Mesenchymal stem cell (in vitro differentiated cells and primary cell): Measurements from ENCODE around the gene NQO1.

ENCODE experiments used
- DNase-seq: peaks from one replicate; pipeline ENCODE4 v3.0.0-alpha.2; 2013
- H2AFZ ChIP-seq: one replicate; pipeline ENCODE4 v1.6.1; 2013; ENCODE audit warnings: low read depth, mild to moderate bottlenecking, control low read depth, inconsistent platforms, low read length, moderate library complexity
- H2AK5ac ChIP-seq: 2 replicates; pipeline ENCODE4 v1.6.1; 2013; ENCODE audit warnings: low read length, moderate library complexity, mild to moderate bottlenecking, inconsistent platforms; ENCODE audit not compliant: severe bottlenecking
- H2BK120ac ChIP-seq: one replicate; pipeline ENCODE4 v1.6.1; 2013; ENCODE audit warnings: low read depth, mild to moderate bottlenecking, inconsistent platforms, low read length, moderate library complexity
- H2BK12ac ChIP-seq, 2 experiments: one replicate each; pipeline ENCODE4 v1.6.1; 2013; ENCODE audit warnings: inconsistent platforms in 2 of 2, low read length in 2 of 2, mild to moderate bottlenecking in 2 of 2, moderate library complexity in 2 of 2, control low read depth in 1 of 2
- H2BK15ac ChIP-seq: one replicate; pipeline ENCODE4 v1.6.1; 2013; ENCODE audit warnings: mild to moderate bottlenecking, low read depth, inconsistent platforms; ENCODE audit not compliant: poor library complexity, severe bottlenecking
- H2BK5ac ChIP-seq: 2 replicates; pipeline ENCODE4 v1.6.1; 2013; ENCODE audit warnings: low read depth, mild to moderate bottlenecking, low read length, control low read depth, inconsistent platforms; ENCODE audit not compliant: poor library complexity, severe bottlenecking
- H3K14ac ChIP-seq, 2 experiments: one replicate each; pipeline ENCODE4 v1.6.1; 2013; ENCODE audit warnings: inconsistent platforms in 2 of 2, low read length in 2 of 2, control low read depth in 1 of 2, mild to moderate bottlenecking in 1 of 2, moderate library complexity in 1 of 2
- H3K18ac ChIP-seq, 2 experiments: one replicate each; pipeline ENCODE4 v1.6.1; 2013; ENCODE audit warnings: inconsistent platforms in 2 of 2, low read length in 2 of 2, control low read depth in 1 of 2, low read depth in 1 of 2, mild to moderate bottlenecking in 1 of 2
- H3K23ac ChIP-seq, 2 experiments: one replicate each; pipeline ENCODE4 v1.6.1; 2013; ENCODE audit warnings: inconsistent platforms in 2 of 2, low read length in 2 of 2, mild to moderate bottlenecking in 2 of 2, moderate library complexity in 2 of 2, control low read depth in 1 of 2
- H3K27ac ChIP-seq: 2 replicates; pipeline ENCODE4 v1.5.1; 2013; ENCODE audit warnings: mild to moderate bottlenecking, moderate library complexity, low read length, control low read depth, inconsistent platforms; ENCODE audit not compliant: poor library complexity, severe bottlenecking
- H3K27me3 ChIP-seq, 2 experiments: 2 replicates each; pipeline versions ENCODE4 v1.6.1 to v1.7.0; 2013; ENCODE audit warnings: low read length in 2 of 2, mild to moderate bottlenecking in 2 of 2, moderate library complexity in 2 of 2, control low read depth in 1 of 2, inconsistent platforms in 1 of 2; ENCODE audit not compliant: control insufficient read depth in 1 of 2, insufficient read depth in 1 of 2
- H3K36me3 ChIP-seq, 2 experiments: 2 replicates each; pipeline versions ENCODE4 v1.6.1 to v1.7.0; 2013; ENCODE audit warnings: low read length in 2 of 2, control low read depth in 1 of 2, inconsistent platforms in 1 of 2, low read depth in 1 of 2, mild to moderate bottlenecking in 1 of 2; ENCODE audit not compliant: insufficient read depth in 2 of 2, control insufficient read depth in 1 of 2
- H3K4ac ChIP-seq, 2 experiments: one replicate each; pipeline ENCODE4 v1.6.1; 2013; ENCODE audit warnings: inconsistent platforms in 2 of 2, low read length in 2 of 2, mild to moderate bottlenecking in 2 of 2, moderate library complexity in 2 of 2, control low read depth in 1 of 2, low read depth in 1 of 2
- H3K4me1 ChIP-seq: 2 replicates; pipeline ENCODE4 v1.6.1; 2013; ENCODE audit warnings: low read depth, low read length, control low read depth; ENCODE audit not compliant: control insufficient read depth, insufficient read depth
- H3K4me2 ChIP-seq: 2 replicates; pipeline ENCODE4 v1.6.1; 2013; ENCODE audit warnings: low read length, mild to moderate bottlenecking, inconsistent platforms; ENCODE audit not compliant: poor library complexity, severe bottlenecking
- H3K4me3 ChIP-seq, 2 experiments: 2 replicates each; pipeline versions ENCODE4 v1.5.1 to v1.7.0; 2013; ENCODE audit warnings: low read length in 2 of 2, mild to moderate bottlenecking in 2 of 2, control low read depth in 1 of 2, low read depth in 1 of 2; ENCODE audit not compliant: insufficient read depth in 1 of 2
- H3K79me1 ChIP-seq: replicated peaks from 2 replicates; pipeline ENCODE4 v1.6.1; 2013; ENCODE audit warnings: mild to moderate bottlenecking, control low read depth, low read length, inconsistent platforms; ENCODE audit not compliant: poor library complexity, severe bottlenecking
- H3K9ac ChIP-seq: 2 replicates; pipeline ENCODE4 v1.7.0; 2013; ENCODE audit warnings: mild to moderate bottlenecking, low read length, moderate library complexity
- H3K9me3 ChIP-seq: 2 replicates; pipeline ENCODE4 v1.7.0; 2013; ENCODE audit warnings: mild to moderate bottlenecking, low read length; ENCODE audit not compliant: control insufficient read depth
- H4K8ac ChIP-seq: one replicate; pipeline ENCODE4 v1.6.1; 2013; ENCODE audit warnings: inconsistent platforms, mild to moderate bottlenecking, low read length, moderate library complexity
- H4K91ac ChIP-seq: one replicate; pipeline ENCODE4 v1.6.1; 2013; ENCODE audit warnings: mild to moderate bottlenecking, low read length, inconsistent platforms
- WGBS: methylation state at CpG from one replicate; pipeline ENCODE4 v1.1.7; 2013; ENCODE audit warnings: mixed read lengths; 5-methylcytosine and 5-hydroxymethylcytosine counted together

Gene NQO1

GRCh38 chr16:69754469-69755310, 28.3 kb upstream of the NQO1 start, which contains the start of gene NOB1:
Gene NOB1 (minus strand): TSS chr16:69754926. CDS start chr16:69754910, 16 bp downstream.
- peak within 1 kb of the TSS; percentile 62 for H3K4me2 ChIP-seq
- H2AK5ac ChIP-seq, result no peak within 1 kb of the TSS
- peak within 1 kb of the TSS; percentile 95 for H4K8ac ChIP-seq
- peaks cover 20 to 26% of the 10 kb centered on the region in 2 experiments for H3K36me3 ChIP-seq
- peak within 1 kb of the TSS; percentile 91 for H3K9ac ChIP-seq
- no peak within 1 kb of the TSS for H2BK120ac ChIP-seq
- DNase-seq, result peak; percentile 96
- under 1% methylated on average over 55 of the region's 58 CpGs for whole genome bisulfite sequencing
- peak within 1 kb of the TSS; percentile 78 to 94 for H3K4me3 ChIP-seq
- H3K79me1 ChIP-seq, result peaks cover 6% of the 10 kb centered on the region
- peak within 1 kb of the TSS; percentile 21 for H2AFZ ChIP-seq
- H3K9me3 ChIP-seq, result no peaks in the 10 kb centered on the region
- H3K27me3 ChIP-seq, result no peaks in the 10 kb centered on the region
- peak within 1 kb of the TSS; percentile 46 to 69 for H3K4ac ChIP-seq
- H3K4me1 ChIP-seq, result peaks cover 2% of the 10 kb centered on the region
- peak within 1 kb of the TSS; percentile 85 for H4K91ac ChIP-seq
- peak within 1 kb of the TSS in 1 of 2 experiments; percentile 46 for H3K23ac ChIP-seq
- H2BK5ac ChIP-seq, result no peak within 1 kb of the TSS
- peak within 1 kb of the TSS; percentile 86 to 90 for H3K18ac ChIP-seq
- H3K27ac ChIP-seq, result peak within 1 kb of the TSS; percentile 13
- peak within 1 kb of the TSS in 1 of 2 experiments; percentile 72 for H3K14ac ChIP-seq
- H2BK15ac ChIP-seq, result no peak within 1 kb of the TSS
- H2BK12ac ChIP-seq, result no peak within 1 kb of the TSS

- no peak for DNase-seq
- peak overlapping the region; percentile 46 to 69 for H3K4ac ChIP-seq
- peak overlapping the region; percentile 86 to 90 for H3K18ac ChIP-seq
- no peaks in the 10 kb centered on the region for H3K27me3 ChIP-seq
- H4K91ac ChIP-seq, result no peak overlapping the region
- H2BK12ac ChIP-seq, result no peak overlapping the region
- no peak overlapping the region for H2BK5ac ChIP-seq
- peak overlapping the region; percentile 78 to 94 for H3K4me3 ChIP-seq
- WGBS, result 14% methylated on average over 4 of the region's 4 CpGs
- H2BK120ac ChIP-seq, result no peak overlapping the region
- H3K36me3 ChIP-seq, result peaks cover 21 to 31% of the 10 kb centered on the region in 2 experiments
- peak overlapping the region in 1 of 2 experiments; percentile 46 for H3K23ac ChIP-seq
- peak overlapping the region; percentile 91 for H3K9ac ChIP-seq
- peaks cover 6% of the 10 kb centered on the region for H3K79me1 ChIP-seq
- H3K14ac ChIP-seq, result no peak overlapping the region
- H2AK5ac ChIP-seq, result no peak overlapping the region
- H3K4me1 ChIP-seq, result peaks cover 2% of the 10 kb centered on the region
- H3K4me2 ChIP-seq, result peak overlapping the region; percentile 62
- H3K27ac ChIP-seq, result no peak overlapping the region
- no peak overlapping the region for H2BK15ac ChIP-seq
- no peak overlapping the region for H2AFZ ChIP-seq
- no peaks in the 10 kb centered on the region for H3K9me3 ChIP-seq
- peak overlapping the region; percentile 95 for H4K8ac ChIP-seq
Observed at GRCh38 chr16:69754143-69754468, 27.7 kb upstream of the NQO1 start.

DNA sequence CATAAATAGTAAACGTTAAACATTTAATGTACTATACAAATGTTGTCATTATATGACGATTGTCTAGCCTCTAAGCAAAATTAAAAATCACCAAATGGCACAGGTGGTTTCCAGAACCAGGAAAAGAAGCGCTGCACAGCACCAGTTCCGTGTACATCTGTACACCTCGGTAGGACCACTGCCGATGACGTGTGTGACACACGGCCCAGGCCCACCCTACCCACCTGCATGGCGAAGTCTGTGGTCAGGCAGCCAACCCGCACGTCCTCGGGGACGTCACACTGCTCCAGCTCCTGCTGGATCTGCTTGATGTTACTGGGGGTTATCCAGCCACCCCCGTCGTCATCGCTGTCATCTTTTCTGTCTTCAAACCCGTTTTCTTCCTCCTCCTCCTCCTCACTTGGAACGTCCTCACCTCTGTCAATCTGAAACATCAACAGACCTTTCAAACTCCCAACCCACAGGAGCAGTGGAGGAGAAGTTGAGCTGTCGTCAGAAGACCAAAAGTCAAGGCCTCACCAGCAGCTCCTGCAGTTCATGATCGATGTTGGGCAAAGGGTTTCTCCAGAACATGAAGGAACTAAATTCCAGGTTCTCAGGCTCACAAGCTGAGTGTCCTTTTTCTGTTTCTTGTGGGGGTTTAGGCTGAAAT, 22.5 kb upstream of the NQO1 start:
- WGBS, result 93% methylated on average over 19 of the region's 20 CpGs
- Histone ChIP-seq H2BK120ac (no peak overlapping the region), H2AFZ (no peak overlapping the region), H3K4me3 (no peak overlapping the region), H3K4ac (no peak overlapping the region), H3K27ac (no peak overlapping the region), H3K18ac (no peak overlapping the region), H4K91ac (no peak overlapping the region), H3K79me1 (peaks cover 21% of the 10 kb centered on the region), H2AK5ac (no peak overlapping the region), H3K23ac (no peak overlapping the region), H3K4me2 (no peak overlapping the region), H2BK12ac (no peak overlapping the region), H3K14ac (no peak overlapping the region), H3K9ac (no peak overlapping the region), H2BK5ac (no peak overlapping the region), H3K36me3 (peaks cover 66 to 79% of the 10 kb centered on the region in 2 experiments), H2BK15ac (no peak overlapping the region), H3K4me1 (peaks cover 2% of the 10 kb centered on the region), H4K8ac (no peak overlapping the region), H3K9me3 (no peaks in the 10 kb centered on the region), H3K27me3 (no peaks in the 10 kb centered on the region)
- no peak for DNase-seq

- no peak overlapping the region for H2AK5ac ChIP-seq
- no peak overlapping the region for H3K14ac ChIP-seq
- no peak overlapping the region for H4K91ac ChIP-seq
- no peaks in the 10 kb centered on the region for H3K9me3 ChIP-seq
- DNase-seq, result no peak
- no peak overlapping the region for H2BK5ac ChIP-seq
- H3K27ac ChIP-seq, result no peak overlapping the region
- H2AFZ ChIP-seq, result no peak overlapping the region
- peaks cover 21% of the 10 kb centered on the region for H3K79me1 ChIP-seq
- no peaks in the 10 kb centered on the region for H3K27me3 ChIP-seq
- no peak overlapping the region for H3K23ac ChIP-seq
- peaks cover 71 to 93% of the 10 kb centered on the region in 2 experiments for H3K36me3 ChIP-seq
- H3K9ac ChIP-seq, result no peak overlapping the region
- H2BK12ac ChIP-seq, result no peak overlapping the region
- H3K4ac ChIP-seq, result no peak overlapping the region
- no peak overlapping the region for H2BK120ac ChIP-seq
- peaks cover 5% of the 10 kb centered on the region for H3K4me1 ChIP-seq
- H4K8ac ChIP-seq, result no peak overlapping the region
- WGBS, result 91% methylated on average over 5 of the region's 8 CpGs
- no peak overlapping the region for H3K18ac ChIP-seq
- H3K4me2 ChIP-seq, result no peak overlapping the region
- H3K4me3 ChIP-seq, result no peak overlapping the region
- no peak overlapping the region for H2BK15ac ChIP-seq
Observed at GRCh38 chr16:69747115-69747514, 20.8 kb upstream of the NQO1 start.
